ELF-1 (cell line): ENCODE measurements around the gene NKAIN2.

Experiments used
- DNase-seq: peaks from one replicate; pipeline ENCODE4 v3.0.0-alpha.2; 2016; ENCODE audit warnings: low read depth, low spot score

NKAIN2 gene

DNA sequence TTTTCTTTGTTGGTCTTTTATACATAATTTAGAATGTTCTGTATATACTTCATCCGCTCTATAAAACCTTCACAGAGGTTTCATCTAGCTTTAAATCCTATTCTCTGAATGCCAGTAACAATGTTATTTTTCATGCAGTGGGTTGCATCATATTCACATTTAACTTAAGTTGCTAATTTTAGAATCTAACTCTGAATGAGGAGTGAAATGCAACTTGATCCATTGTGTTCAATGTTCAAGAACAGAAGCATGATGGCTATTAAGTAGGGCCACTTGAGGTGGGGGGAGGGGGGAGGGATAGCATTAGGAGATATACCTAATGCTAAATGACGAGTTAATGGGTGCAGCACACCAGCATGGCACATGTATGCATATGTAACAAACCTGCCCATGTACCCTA, 224.5 kb downstream of the NKAIN2 start:
- DNase-seq = no peak

DNA sequence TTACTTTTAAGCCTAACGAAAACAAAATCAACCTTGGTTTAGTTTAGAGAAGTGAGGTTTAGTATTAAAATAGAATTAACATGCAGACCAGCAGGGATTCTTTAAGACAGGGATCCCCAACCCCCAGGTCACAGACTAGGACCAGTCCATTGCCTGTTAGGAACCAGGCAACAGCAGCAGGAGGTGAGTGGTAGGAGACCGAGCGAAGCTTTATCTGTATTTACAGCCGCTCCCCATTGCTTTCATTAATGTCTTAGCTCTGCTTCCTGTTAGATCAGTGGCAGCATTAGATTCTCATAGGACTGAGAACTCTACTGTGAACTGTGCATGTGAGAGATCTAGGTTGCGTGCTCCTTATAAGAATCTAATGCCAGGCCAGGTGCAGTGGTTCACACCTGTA, 225.9 kb downstream of the NKAIN2 start:
- no peak for DNase-seq

DNA sequence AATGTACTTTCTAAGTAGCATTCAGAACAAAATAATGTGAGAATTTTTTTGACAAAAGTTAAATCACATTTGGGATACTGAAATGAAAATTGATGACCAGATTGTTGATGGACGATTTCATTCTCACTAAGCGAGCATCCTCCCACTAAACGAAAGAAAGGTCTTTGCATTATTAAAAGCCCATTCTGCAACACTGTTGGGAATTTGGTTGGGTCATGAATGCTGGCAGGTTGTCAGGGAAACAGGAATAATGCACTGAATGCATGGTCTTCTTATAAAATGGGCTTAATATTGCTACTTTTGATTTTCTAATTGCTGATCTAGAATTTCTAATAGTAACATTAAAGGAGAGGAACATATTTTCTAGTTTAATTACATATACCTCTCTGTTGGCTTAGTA, 229.8 kb downstream of the NKAIN2 start:
- DNase-seq = no peak

DNA sequence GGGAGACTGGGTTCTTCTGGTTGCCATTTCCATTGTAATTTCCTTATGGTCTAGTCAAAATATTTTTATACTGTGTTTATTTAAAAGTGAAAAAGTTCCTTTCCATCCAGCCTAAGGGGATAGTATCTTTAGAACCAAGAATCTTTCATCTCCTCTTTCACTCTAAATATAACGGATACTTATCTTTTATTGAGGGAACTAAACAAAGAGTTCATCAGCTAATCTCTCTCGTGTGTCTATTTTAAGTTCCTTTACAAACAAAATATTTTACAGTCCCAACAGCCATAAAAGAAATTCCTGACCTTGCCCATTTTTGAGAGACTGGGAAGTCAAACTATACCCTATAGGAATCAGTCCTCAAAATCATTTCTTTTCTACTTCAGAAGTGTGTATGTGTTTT, 232.7 kb downstream of the NKAIN2 start:
- DNase-seq = no peak

DNA sequence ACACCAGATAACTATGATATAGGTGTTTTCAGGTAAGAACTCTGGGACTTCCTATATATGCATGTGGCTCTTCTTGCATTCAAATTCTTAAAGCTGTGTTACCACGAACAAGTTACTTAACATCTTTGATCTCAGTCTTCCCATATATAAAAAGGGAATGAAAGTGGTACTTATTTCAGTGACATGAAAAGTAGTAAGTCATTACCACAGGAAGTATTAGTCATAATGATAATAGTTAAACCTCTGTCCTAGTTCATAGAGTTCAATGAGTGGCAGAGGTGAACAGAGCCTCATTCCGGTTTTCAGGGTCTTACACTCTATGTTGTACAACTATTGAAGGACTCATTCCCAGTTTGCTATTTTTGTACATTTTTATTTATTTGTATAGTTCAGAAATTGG, 237.0 kb downstream of the NKAIN2 start:
- DNase-seq = no peak

DNA sequence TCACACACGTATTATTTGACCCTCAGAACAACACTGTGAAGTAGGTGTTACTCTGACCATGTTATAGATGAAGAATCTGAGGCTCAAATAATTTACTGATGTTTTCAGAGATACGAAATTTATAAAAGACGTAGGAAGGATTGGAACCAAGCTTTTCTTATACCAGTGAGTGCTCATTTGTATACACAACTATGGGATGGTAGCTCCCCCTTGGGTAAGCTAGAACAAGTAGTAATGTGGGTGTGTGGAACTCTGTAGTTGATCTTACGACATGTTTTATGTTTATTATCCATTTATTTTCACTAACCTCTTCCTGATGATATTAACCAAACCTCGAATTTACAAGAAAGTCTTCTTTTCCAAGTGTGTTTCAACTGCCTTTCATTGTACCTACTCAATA, 248.5 kb downstream of the NKAIN2 start:
- no peak for DNase-seq

DNA sequence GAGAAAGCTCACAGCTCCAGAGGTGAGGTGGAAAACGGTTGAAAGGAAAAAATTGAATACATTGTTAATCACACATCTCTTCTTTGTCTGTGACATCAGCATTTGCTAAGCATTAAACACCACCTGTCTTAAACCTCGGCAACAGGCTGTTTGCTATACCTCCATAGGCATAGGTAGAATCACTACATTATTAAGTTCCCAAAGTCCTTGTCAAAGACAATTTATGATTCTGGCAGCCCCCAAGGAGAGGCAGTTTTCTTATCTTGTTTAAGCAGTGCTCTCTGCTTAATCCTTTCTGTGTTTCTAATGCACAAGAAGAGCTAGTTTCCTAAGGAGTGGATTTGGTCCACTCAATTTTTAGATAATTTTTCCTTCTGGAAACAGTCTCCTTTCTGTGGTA, 249.7 kb downstream of the NKAIN2 start:
- DNase-seq = no peak

DNA sequence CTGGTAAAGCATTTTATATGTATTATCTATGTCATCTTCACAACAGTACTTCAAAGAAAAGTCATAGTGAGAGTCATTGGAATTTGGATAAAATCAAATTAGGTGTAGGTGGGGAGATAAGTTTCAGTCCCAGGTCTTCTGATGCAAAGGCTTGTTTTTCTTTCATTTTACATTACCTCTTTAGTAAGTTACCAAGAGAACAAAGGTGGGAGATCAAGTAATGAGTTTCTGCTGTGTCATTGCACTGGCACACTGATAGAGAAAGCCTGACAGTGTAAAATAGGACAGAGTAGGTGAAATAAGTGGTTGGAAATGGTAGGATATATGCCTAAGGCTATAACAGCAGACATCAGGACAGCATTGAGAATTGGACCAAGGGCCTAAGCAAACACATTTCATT, 250.4 kb downstream of the NKAIN2 start:
- DNase-seq = no peak

DNA sequence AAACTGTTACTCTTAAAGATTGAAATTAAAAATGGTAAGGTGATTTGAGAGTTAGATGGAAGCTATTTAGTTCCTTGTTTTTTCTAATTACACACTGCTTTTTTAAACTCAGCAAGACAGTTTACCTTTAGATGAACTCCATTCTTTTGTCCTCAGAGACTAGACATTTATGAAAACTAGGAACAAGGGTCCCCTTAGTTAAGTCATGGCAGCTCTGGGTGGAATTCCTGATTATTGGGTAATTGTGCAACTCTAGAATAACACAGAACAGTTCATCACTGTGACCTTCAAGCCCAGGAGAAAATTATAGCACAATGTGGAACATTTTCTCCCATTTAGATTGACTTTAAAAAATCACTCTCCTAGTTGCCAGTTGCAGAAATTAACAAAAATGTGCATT, 251.7 kb downstream of the NKAIN2 start:
- DNase-seq = no peak

DNA sequence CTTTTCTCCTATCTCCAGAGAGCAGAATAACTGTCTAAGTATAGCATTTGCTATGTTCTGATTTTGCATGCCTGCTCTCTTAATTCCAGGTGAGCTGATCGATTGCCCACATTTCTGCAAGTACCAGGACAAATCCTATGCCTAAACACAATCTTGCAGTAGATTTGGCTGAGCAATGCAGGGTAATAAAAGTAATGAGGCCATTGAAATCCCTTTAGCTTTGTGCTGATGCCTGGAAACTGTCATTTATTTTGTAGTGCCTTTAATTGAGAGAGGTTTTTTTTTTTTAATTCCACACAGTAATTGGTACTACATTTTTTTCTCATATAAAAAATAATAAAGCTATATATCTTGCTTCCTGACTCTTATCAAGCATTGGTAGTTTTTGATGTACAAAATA, 252.3 kb downstream of the NKAIN2 start:
- DNase-seq = no peak

DNA sequence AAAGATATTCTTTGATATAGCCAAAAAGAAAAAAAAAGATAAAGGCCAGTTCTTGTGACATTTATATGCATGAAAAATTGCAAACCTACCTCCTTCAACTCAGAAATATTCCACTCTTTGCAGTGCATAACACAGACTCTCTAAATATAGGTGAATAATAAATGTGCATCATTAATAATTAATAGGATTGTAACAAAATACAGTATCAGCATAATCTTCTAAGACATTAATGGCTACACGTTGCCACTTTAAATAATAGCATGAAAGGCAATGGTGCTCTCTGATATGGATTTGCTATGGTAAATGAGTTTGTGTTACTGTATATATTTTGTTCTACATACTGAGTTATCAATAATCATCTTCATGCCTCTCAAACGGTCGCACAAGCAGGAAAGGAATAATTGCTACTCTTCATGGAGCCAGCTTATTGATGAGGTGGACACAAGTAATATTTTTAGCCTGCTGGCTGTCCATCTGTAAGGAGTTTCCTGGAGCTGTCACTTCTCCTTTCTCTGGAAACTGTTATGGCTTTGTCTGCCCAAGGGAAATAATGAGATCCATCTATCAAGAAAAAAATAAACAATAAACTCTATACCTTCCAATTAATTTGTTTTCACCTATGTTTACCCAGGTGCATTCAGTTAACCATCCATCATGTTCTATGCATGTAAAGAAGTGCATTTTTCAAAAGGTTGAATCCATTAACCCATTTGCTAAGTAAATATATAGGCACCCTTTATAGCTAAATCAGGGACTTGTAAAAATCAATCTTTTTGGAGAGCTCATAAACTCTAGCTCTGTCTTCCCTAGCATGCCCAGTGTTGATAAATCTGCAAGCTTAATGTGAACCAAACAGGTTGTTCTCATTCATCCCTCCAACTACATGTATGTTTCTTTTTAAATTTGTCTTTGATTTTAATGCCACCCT, 253.0 kb downstream of the NKAIN2 start:
- DNase-seq = no peak

DNA sequence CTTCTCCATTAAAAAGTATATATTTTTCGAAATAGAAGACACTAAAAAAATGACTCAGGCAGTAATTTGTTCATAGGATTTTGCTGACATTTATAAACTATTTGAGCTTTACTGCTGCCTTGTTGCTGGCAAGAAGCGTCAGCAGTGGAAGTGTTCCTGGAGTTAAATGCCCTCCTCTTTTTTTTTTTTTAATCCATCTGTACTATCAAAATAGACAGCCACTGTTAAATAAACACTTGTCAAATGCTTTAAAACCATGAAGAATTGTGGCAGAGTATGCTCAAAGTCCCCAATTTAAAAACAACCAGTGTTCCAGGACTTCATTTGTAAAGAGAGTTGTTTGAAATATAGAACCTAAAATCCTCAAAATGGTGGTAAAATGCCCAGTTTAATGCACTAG, 253.8 kb downstream of the NKAIN2 start:
- no peak for DNase-seq

DNA sequence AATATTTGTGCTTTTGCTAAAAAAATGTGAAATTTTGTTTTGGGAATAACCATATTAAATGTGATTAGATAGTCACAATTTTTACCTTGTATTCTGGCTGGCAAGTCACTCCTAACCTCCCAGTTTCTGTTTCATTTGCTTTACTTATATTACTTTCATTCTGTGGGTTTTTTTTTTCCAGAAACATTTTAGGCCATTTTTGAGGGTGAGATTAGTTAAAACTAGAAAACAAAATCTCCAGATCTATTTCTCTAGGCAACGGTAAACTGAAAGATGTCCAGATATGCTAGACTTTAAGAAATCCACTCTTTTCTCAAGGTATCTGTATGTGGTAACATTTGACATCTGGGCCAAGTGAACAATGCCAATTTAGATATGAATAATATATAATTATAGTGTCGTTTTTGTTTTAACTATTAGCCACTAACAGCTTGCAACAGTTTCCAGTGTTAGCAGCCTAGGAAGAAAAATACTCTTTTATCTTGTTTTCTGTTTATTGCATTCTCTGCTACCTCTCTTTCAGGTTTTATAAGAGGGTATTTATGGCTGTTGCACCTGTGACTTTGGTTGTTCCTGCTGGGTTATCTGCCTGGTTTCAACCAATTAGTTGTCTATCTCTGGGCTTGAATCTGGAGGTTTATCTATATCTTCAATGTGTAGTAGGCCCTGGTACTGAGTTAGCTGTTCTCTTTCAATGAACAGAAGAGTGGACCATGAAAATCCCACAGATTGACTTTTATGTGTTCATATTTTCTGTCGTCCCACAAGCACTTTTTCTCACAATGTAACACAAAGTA, 260.9 kb downstream of the NKAIN2 start:
- DNase-seq = no peak

DNA sequence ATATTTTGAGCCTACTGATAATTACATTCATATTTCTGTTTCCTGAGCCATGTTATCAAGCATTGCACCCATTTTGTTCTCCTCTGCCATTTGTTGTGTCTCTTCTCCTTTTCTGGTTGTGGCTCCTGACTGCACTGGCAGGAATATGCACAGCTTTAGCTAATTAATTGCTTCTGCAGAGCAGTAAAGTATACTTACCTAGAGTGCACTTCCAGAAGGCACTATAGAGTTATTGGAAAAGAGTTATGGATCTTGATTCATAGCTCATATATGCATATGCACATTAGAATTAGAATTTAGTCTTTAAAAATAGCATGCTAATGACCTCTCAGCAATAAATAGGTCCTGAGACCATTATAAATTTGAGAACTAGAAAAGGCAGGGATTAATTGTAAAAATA, 262.6 kb downstream of the NKAIN2 start:
- DNase-seq = no peak

DNA sequence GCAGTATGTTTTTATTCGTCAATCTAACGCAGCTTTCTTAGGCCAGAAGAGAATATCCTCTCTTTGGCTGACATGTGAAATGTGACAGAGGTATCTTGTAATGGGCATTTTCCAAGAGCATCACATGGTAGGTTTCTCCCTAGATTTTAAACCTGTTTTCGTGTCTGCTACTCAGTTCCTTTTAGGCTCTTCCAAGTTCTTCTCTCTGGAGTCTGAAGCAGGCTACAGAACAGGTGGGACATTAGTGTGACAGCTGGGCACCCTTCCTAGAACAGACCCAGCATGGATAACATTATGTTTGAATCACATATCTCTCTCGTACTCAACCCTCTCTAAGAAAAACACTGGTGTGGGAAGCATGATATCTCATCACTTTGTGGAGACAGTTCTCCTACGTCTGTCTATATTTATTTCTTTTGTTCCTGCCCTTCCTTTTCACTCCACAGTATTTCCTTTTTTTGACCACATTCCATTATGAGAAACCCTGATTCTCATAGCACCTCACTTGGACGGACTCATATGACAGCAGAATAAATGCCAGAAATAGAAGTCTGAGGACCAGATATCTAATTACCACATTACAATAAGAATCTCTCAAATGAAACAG, 263.4 kb downstream of the NKAIN2 start:
- DNase-seq = no peak

DNA sequence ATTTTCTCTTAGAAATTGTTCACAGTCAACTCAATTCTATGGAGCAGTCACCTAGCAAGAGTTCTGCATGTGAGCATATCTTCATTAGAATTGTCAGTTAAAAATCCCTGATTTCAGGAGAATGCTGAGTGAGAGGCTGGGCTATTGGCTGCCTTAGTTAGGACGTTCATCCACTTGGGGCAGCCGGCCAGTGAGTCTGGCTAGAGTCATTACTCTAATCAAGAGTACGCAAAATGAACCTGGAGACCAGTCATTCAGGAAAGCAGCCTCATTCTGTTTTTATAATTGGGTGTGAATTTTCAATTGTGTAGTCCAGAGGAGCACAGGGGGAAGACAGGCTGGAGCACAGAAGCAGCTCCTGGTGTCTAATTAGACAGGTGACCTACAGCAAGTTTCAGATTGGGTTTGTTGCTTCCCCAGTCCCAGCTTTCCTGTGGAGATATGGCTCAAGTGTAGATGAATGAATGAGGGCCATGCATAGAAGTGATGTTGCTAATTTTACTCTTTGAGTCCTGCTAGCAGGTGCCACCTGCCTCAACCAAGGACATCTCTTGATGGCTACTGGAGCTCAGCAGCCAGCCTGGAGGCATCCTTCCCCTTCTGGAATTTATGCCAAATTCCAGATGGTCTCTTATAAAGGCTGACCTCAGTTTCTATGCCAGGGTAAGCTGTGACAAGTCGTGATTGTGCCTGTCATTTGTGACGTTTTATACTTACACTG, 265.7 kb downstream of the NKAIN2 start:
- DNase-seq = no peak

DNA sequence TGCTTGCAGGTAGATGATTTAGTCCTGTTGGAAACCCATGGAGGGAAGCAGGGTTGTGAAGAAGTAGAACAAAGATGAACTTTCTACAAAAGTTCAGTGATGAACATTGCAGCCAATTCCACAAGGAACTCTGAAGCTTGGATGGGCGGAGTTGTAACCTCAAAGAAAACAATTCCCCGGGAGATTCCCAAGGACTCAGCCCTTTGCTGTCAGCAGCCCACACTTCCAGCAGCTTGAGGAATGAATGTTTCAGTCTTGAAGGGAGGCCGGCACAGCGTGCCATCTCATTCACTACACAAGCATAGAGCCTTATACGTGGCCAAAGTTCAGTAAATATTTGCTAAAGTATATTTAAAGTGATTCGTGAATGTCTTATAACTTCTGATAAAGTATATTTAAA, 269.4 kb downstream of the NKAIN2 start:
- peak; percentile 6 for DNase-seq

DNA sequence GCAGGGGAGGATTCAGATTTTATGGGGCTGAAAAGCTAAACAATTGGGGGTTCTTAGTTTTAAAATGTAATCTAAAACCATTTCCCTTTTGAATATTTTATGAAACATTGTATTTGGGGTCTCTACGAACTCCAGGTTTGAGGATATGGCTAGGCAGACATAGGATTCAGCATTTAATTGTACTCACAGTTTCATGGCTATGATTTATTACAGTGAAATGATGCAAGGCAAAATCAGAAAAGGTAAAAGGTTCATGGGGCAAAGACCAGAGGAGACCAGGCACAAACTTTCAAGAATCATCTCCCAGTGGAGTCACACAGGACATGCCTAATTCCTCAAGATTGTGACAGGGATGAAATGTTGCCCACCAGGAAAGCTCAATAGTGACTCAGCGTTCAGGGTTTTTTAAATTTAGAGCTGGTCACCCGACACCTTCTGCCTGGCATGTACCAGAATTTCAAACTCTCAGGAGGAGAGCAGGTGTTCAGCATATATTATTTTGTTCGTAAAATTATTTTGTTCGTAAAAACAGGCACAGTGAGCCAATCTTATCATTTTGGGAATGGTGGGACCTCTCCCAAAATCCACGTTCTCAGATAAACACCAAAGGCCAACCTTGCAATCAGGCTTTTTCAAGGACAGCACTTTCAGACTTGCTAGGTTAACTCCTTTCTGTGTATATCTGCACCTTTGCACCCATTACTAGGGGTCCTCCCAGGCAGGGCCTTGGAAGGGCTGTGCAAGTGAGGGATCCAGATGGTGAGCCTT, 270.3 kb downstream of the NKAIN2 start:
- DNase-seq = no peak

DNA sequence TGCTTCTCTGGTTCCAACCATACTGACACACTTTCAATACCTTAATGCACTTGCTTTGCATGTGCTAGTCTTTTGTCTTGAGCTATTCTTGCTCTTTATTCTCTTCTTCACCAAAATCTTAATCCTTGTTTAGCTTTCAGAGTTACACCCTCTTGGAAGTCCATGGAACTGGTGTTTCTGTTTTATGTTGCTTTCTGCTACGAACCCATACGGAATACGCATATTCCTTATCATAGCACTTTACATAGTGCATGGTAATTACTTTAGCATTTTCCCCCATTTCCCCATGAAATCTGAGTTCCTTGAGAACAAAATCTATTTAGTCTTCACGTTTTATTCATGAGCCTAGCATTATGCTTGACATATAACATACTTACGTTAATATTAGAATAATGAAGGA, 270.9 kb downstream of the NKAIN2 start:
- no peak for DNase-seq

DNA sequence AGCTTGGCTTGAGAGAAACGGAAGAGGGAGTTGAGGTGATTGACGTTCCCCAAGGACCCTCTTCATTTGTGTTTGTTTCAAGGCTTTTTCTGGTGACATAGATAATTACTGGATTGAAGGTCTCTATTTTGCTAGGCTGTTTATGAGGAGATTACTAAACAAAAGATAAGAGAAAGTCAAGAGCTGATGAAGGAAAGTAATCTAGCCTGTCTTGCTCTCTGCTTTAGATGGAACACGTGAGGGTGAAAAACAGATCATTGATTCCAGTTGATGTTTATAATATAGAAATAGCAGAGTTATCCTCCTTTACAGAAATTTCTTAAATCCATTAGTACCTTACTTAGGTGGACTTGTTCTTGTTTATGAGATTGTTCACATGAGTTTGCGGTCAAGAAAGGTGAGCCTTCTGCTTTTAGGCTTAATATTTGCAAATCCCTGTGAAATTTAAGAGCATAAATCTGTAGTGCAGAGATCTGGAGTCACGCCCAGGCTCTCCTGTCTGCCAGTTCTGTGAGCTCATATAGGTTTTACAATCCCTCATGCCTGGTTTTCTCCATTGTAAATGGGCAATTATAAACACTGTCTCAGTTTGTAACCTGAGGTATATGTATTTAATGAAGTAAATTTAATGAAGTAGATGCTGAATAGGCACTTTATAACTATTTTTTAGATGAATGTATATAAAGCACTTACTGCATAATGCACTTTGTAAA, 272.8 kb downstream of the NKAIN2 start:
- no peak for DNase-seq
